Stimulated activated CD4-positive, alpha-beta T cell treated with anti-CD3 and anti-CD28 coated beads, Interleukin-2, amount 100 ng/mL, for 24 hours (primary cell): ENCODE measurements around the gene PARD3B.

Experiments
- DNase-seq, 2 donors: peaks; one replicate each; pipeline ENCODE4 v3.0.0-alpha.2; 2020

PARD3B gene

GRCh38 chr2:204718607-204719006, 173.3 kb downstream of the PARD3B start:
- no peak for DNase-seq

- DNase-seq: no peak
Measured at GRCh38 chr2:204720874-204721273, 175.6 kb downstream of the PARD3B start.

- DNase-seq: no peak
Measured at GRCh38 chr2:204722207-204722606, 176.9 kb downstream of the PARD3B start.

GRCh38 chr2:204722691-204723090, 177.4 kb downstream of the PARD3B start:
- no peak for DNase-seq

- DNase-seq: no peak
Measured at GRCh38 chr2:204725693-204726360, 180.6 kb downstream of the PARD3B start.

- no peak for DNase-seq
Measured at GRCh38 chr2:204726831-204727230, 181.6 kb downstream of the PARD3B start.

- DNase-seq: no peak
Measured at GRCh38 chr2:204727368-204727767, 182.1 kb downstream of the PARD3B start.

- no peak for DNase-seq
Measured at GRCh38 chr2:204730603-204731002, 185.3 kb downstream of the PARD3B start.

GRCh38 chr2:204732019-204732418, 186.7 kb downstream of the PARD3B start:
- DNase-seq: no peak

GRCh38 chr2:204737296-204737695, 192.0 kb downstream of the PARD3B start:
- no peak for DNase-seq

GRCh38 chr2:204738721-204739120, 193.4 kb downstream of the PARD3B start:
- no peak for DNase-seq

GRCh38 chr2:204743393-204743960, 198.2 kb downstream of the PARD3B start:
- no peak for DNase-seq

GRCh38 chr2:204744506-204744905, 199.2 kb downstream of the PARD3B start:
- no peak for DNase-seq

GRCh38 chr2:204748286-204748685, 203.0 kb downstream of the PARD3B start:
- DNase-seq: no peak

- no peak for DNase-seq
Measured at GRCh38 chr2:204749319-204749718, 204.0 kb downstream of the PARD3B start.

- DNase-seq: no peak
Measured at GRCh38 chr2:204750389-204750788, 205.1 kb downstream of the PARD3B start.

GRCh38 chr2:204751472-204751871, 206.2 kb downstream of the PARD3B start:
- no peak for DNase-seq

- DNase-seq: no peak
Measured at GRCh38 chr2:204753841-204754240, 208.6 kb downstream of the PARD3B start.

GRCh38 chr2:204754898-204755297, 209.6 kb downstream of the PARD3B start:
- DNase-seq: no peak

GRCh38 chr2:204763974-204764703, 218.9 kb downstream of the PARD3B start:
- DNase-seq: no peak

- DNase-seq: no peak
Measured at GRCh38 chr2:204770735-204771134, 225.5 kb downstream of the PARD3B start.

- DNase-seq: no peak
Measured at GRCh38 chr2:204771721-204772120, 226.4 kb downstream of the PARD3B start.

- DNase-seq: no peak
Measured at GRCh38 chr2:204772546-204772945, 227.3 kb downstream of the PARD3B start.

- no peak for DNase-seq
Measured at GRCh38 chr2:204775766-204776165, 230.5 kb downstream of the PARD3B start.
